ENCODE measurements around the gene MEF2B. TPM values are rescaled to one million over a fixed set of nuclear protein-coding genes. Genes with fewer than 3 reads are reported as not detected.

The MEF2B gene
- total and polyA plus RNA-seq, 2 experiments from 2014 or later = 7.4 to 8.3 TPM

GRCh38 chr19:19192910-19193423 is 22.9 kb upstream of the MEF2B start:
- ATAC-seq (peak; percentile 5), DNase-seq (ENCODE audit: low spot score) (no peak)
- no peaks in the 10 kb centered on the region for H3K27me3 ChIP-seq (ENCODE audit: insufficient read depth)
- H3K27ac ChIP-seq (ENCODE audit: low read depth) = peak overlapping the region; percentile 82; the same call in 1 of the 2 replicates
- H3K4me1 ChIP-seq (ENCODE audit: insufficient read depth) = peaks cover 7% of the 10 kb centered on the region; the same call in 1 of the 2 replicates
- peak overlapping the region; percentile 80; the same call in 1 of the 2 replicates for H2AFZ ChIP-seq
- 0 out of 2 replicates have a peak, but pooled peaks cover 2% of the 10 kb centered on the region for H3F3A ChIP-seq (replicated peaks; ENCODE audit: low read depth)
- H3K9me2 ChIP-seq (ENCODE audit: insufficient read depth) = no peaks in the 10 kb centered on the region
- peaks cover 19% of the 10 kb centered on the region for H3K27me3 Mint-ChIP-seq (ENCODE audit: insufficient read depth, low read depth, poor library complexity)
- H3K36me3 ChIP-seq (ENCODE audit: insufficient read depth) = no peaks in the 10 kb centered on the region
- H3K4me1 Mint-ChIP-seq = peaks cover 10% of the 10 kb centered on the region
- peaks cover 15% of the 10 kb centered on the region; the same call in 2 of the 3 replicates for H3K36me3 Mint-ChIP-seq (ENCODE audit: low read depth)
- H3K4me3 ChIP-seq = peak overlapping the region; percentile 84
- peaks cover 10% of the 10 kb centered on the region for H4K20me1 ChIP-seq (replicated peaks; ENCODE audit: insufficient read depth)
- TF ChIP-seq POLR2AphosphoS5 (IDR thresholded peaks at IDR 0.05; ENCODE audit: low read depth) = peak; percentile 58
- no peak for TF ChIP-seq STAT1 (IDR thresholded peaks at IDR 0.05; ENCODE audit: unreplicated experiment)
- peaks cover 30% of the 10 kb centered on the region for H3K79me2 ChIP-seq (replicated peaks; ENCODE audit: insufficient read depth)
- H3K27ac Mint-ChIP-seq = peak overlapping the region; percentile 97
- peak overlapping the region; percentile 99 for H3K4me3 Mint-ChIP-seq
- no peaks in the 10 kb centered on the region; the same call in 2 of the 3 replicates for H3K9me3 Mint-ChIP-seq
- H3K4me2 ChIP-seq = peak overlapping the region; percentile 88

DNA sequence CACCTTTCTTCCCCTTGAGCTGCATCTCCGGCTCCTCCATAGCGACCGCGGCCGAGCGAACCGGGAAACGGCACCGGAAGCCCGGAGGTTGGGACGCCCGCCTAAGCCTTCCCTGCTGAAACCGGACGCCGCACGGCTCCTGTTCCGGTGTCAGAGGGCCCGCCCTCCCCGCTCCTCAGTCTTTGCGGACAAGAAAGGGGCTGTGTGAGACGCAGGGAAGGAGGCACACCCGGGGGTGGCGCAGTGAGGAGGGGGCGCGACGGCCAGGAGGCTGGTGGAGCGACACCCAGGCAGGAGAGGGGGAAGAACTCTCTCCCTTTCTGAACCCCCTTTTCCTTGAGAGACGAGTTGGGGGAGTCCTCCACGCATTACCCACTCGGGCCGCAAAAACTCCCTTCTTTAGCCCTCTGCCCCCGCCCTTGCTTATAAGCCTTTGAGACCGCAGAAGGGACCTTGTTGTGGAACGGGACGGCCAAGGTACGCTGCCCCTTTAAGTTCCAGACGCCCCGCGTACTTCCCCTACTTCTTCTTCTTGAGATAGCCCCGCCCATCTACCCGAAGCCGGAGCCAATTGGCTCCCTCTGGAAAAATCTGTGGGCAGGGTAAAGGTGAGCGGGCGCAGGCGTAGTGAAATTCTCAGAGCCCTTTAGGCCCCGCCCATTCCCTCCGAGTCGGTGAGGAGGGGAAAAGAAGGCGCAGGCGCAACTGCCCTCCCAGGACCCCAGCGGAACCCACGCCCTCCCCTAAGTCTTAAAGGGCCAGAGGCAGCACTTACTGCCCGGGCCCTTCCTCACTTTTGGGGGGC is 22.2 kb upstream of the MEF2B start, which contains the start of the genes BORCS8 and RFXANK:
BORCS8 (minus strand) TSS at position 75 of the 805 bp plus-strand sequence; CDS start at position 40, 35 bp downstream.
RFXANK (plus strand) TSS at position 181 of the 805 bp plus-strand sequence. CDS start 1,689 bp downstream, outside the sequence.
- Mint-ChIP-seq H3K27ac (peak within 1 kb of the TSS; percentile 98), H3K27me3 (ENCODE audit: insufficient read depth, low read depth, poor library complexity) (peaks cover 19% of the 10 kb centered on the region), H3K9me3 (no peaks in the 10 kb centered on the region; the same call in 2 of the 3 replicates), H3K4me1 (peaks cover 10% of the 10 kb centered on the region), H3K36me3 (ENCODE audit: low read depth) (peaks cover 13% of the 10 kb centered on the region; the same call in 2 of the 3 replicates), H3K4me3 (peak within 1 kb of the TSS; percentile 99)
- H3K9me2 ChIP-seq (ENCODE audit: insufficient read depth) = no peaks in the 10 kb centered on the region
- ATAC-seq (peak; percentile 90), DNase-seq (ENCODE audit: low spot score) (peak; percentile 100)
- peak within 1 kb of the TSS; percentile 84 for H3K4me3 ChIP-seq
- H3K4me1 ChIP-seq (ENCODE audit: insufficient read depth) = peaks cover 7% of the 10 kb centered on the region; the same call in 1 of the 2 replicates
- peak within 1 kb of the TSS; percentile 96 for H3K27ac ChIP-seq (ENCODE audit: low read depth)
- H3K27me3 ChIP-seq (ENCODE audit: insufficient read depth) = no peaks in the 10 kb centered on the region
- peak within 1 kb of the TSS; percentile 97 for H2AFZ ChIP-seq
- peaks cover 30% of the 10 kb centered on the region for H3K79me2 ChIP-seq (replicated peaks; ENCODE audit: insufficient read depth)
- peaks cover 10% of the 10 kb centered on the region for H4K20me1 ChIP-seq (replicated peaks; ENCODE audit: insufficient read depth)
- peak within 1 kb of the TSS; percentile 88 for H3K4me2 ChIP-seq
- 0 out of 2 replicates have a peak, but pooled peaks cover 2% of the 10 kb centered on the region for H3F3A ChIP-seq (replicated peaks; ENCODE audit: low read depth)
- peak; percentile 73 for TF ChIP-seq POLR2AphosphoS5 (IDR thresholded peaks at IDR 0.05; ENCODE audit: low read depth)
- TF ChIP-seq, protein P1, sequence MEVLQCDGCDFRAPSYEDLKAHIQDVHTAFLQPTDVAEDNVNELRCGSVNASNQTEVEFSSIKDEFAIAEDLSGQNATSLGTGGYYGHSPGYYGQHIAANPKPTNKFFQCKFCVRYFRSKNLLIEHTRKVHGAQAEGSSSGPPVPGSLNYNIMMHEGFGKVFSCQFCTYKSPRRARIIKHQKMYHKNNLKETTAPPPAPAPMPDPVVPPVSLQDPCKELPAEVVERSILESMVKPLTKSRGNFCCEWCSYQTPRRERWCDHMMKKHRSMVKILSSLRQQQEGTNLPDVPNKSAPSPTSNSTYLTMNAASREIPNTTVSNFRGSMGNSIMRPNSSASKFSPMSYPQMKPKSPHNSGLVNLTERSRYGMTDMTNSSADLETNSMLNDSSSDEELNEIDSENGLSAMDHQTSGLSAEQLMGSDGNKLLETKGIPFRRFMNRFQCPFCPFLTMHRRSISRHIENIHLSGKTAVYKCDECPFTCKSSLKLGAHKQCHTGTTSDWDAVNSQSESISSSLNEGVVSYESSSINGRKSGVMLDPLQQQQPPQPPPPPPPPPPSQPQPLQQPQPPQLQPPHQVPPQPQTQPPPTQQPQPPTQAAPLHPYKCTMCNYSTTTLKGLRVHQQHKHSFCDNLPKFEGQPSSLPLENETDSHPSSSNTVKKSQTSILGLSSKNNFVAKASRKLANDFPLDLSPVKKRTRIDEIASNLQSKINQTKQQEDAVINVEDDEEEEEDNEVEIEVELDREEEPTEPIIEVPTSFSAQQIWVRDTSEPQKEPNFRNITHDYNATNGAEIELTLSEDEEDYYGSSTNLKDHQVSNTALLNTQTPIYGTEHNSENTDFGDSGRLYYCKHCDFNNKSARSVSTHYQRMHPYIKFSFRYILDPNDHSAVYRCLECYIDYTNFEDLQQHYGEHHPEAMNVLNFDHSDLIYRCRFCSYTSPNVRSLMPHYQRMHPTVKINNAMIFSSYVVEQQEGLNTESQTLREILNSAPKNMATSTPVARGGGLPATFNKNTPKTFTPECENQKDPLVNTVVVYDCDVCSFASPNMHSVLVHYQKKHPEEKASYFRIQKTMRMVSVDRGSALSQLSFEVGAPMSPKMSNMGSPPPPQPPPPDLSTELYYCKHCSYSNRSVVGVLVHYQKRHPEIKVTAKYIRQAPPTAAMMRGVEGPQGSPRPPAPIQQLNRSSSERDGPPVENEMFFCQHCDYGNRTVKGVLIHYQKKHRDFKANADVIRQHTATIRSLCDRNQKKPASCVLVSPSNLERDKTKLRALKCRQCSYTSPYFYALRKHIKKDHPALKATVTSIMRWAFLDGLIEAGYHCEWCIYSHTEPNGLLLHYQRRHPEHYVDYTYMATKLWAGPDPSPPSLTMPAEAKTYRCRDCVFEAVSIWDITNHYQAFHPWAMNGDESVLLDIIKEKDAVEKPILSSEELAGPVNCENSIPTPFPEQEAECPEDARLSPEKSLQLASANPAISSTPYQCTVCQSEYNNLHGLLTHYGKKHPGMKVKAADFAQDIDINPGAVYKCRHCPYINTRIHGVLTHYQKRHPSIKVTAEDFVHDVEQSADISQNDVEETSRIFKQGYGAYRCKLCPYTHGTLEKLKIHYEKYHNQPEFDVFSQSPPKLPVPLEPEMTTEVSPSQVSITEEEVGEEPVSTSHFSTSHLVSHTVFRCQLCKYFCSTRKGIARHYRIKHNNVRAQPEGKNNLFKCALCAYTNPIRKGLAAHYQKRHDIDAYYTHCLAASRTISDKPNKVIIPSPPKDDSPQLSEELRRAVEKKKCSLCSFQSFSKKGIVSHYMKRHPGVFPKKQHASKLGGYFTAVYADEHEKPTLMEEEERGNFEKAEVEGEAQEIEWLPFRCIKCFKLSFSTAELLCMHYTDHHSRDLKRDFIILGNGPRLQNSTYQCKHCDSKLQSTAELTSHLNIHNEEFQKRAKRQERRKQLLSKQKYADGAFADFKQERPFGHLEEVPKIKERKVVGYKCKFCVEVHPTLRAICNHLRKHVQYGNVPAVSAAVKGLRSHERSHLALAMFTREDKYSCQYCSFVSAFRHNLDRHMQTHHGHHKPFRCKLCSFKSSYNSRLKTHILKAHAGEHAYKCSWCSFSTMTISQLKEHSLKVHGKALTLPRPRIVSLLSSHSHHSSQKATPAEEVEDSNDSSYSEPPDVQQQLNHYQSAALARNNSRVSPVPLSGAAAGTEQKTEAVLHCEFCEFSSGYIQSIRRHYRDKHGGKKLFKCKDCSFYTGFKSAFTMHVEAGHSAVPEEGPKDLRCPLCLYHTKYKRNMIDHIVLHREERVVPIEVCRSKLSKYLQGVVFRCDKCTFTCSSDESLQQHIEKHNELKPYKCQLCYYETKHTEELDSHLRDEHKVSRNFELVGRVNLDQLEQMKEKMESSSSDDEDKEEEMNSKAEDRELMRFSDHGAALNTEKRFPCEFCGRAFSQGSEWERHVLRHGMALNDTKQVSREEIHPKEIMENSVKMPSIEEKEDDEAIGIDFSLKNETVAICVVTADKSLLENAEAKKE (CRISPR knock-in tag; IDR thresholded peaks at IDR 0.05) = no peak
- peak; percentile 70; the same call in 1 of the 2 replicates for TF ChIP-seq CREB1 (CRISPR knock-in tag; IDR thresholded peaks at IDR 0.05; ENCODE audit: low read depth)
- TF ChIP-seq, protein P2, sequence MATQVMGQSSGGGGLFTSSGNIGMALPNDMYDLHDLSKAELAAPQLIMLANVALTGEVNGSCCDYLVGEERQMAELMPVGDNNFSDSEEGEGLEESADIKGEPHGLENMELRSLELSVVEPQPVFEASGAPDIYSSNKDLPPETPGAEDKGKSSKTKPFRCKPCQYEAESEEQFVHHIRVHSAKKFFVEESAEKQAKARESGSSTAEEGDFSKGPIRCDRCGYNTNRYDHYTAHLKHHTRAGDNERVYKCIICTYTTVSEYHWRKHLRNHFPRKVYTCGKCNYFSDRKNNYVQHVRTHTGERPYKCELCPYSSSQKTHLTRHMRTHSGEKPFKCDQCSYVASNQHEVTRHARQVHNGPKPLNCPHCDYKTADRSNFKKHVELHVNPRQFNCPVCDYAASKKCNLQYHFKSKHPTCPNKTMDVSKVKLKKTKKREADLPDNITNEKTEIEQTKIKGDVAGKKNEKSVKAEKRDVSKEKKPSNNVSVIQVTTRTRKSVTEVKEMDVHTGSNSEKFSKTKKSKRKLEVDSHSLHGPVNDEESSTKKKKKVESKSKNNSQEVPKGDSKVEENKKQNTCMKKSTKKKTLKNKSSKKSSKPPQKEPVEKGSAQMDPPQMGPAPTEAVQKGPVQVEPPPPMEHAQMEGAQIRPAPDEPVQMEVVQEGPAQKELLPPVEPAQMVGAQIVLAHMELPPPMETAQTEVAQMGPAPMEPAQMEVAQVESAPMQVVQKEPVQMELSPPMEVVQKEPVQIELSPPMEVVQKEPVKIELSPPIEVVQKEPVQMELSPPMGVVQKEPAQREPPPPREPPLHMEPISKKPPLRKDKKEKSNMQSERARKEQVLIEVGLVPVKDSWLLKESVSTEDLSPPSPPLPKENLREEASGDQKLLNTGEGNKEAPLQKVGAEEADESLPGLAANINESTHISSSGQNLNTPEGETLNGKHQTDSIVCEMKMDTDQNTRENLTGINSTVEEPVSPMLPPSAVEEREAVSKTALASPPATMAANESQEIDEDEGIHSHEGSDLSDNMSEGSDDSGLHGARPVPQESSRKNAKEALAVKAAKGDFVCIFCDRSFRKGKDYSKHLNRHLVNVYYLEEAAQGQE (IDR thresholded peaks at IDR 0.05; ENCODE audit: unreplicated experiment) = peak; percentile 3
- no peak for TF ChIP-seq EZH2 (IDR thresholded peaks at IDR 0.05; ENCODE audit: low read depth, unreplicated experiment)
- TF ChIP-seq ETS1 (IDR thresholded peaks at IDR 0.05) = peak; percentile 60; the same call in 1 of the 2 replicates
- H3K36me3 ChIP-seq (ENCODE audit: insufficient read depth) = no peaks in the 10 kb centered on the region
